ENCODE measurements around the gene DLGAP1. TPM values are rescaled to one million over a fixed set of nuclear protein-coding genes. Genes with fewer than 3 reads are reported as not detected.

The DLGAP1 gene
- total and polyA plus RNA-seq, 2 of the 4 experiments (the other 2 are of a cell fraction): under 0.01 to 0.09 TPM

- Histone ChIP-seq H2BK20ac (ENCODE audit: low read depth, low read length) (peak overlapping the region; percentile 44; the same call in 1 of the 2 replicates), H3K9me1 (ENCODE audit: insufficient read depth, low read length) (peaks cover 8% of the 10 kb centered on the region), H4K20me1 (ENCODE audit: insufficient read depth, low read length) (no peaks in the 10 kb centered on the region), H4K8ac (ENCODE audit: low read depth in 2 of 2, low read length in 2 of 2) (peak overlapping the region in 1 of 2 experiments; percentile 4; a peak in 1 of 4 replicates), H2AK9ac (replicated peaks; ENCODE audit: low read depth, low read length, poor library complexity) (no peak overlapping the region), H2BK5ac (ENCODE audit: low read depth, low read length, poor library complexity, severe bottlenecking) (peak overlapping the region; percentile 25), H3K4me1 (ENCODE audit: control insufficient read depth, insufficient read depth, low read length) (peaks cover 14% of the 10 kb centered on the region), H3K27ac (ENCODE audit: insufficient read depth, low read length) (peak overlapping the region; percentile 86; the same call in 1 of the 2 replicates), H3K14ac (replicated peaks; ENCODE audit: low read depth, low read length) (no peak overlapping the region), H4K5ac (ENCODE audit: low read depth, low read length) (peak overlapping the region; percentile 59), H2BK15ac (ENCODE audit: low read depth, low read length) (no peak overlapping the region; the same call in 2 of the 3 replicates), H2BK120ac (ENCODE audit: low read depth, low read length) (peak overlapping the region; percentile 38), H3K18ac (ENCODE audit: low read depth, low read length) (peak overlapping the region; percentile 59), H3K56ac (ENCODE audit: extremely low read depth, insufficient read depth, low read length) (no peak overlapping the region), H3K4me3 (ENCODE audit: insufficient read depth, low read depth, low read length) (no peak overlapping the region), H3K4me2 (ENCODE audit: low read depth, low read length) (peak overlapping the region; percentile 63), H3K36me3 (ENCODE audit: control insufficient read depth, insufficient read depth, low read length) (no peaks in the 10 kb centered on the region), H2AK5ac (ENCODE audit: low read depth, low read length) (no peak overlapping the region), H3K79me1 (ENCODE audit: low read depth in 1 of 2, low read length in 2 of 2) (no peaks in the 10 kb centered on the region), H3K27me3 (ENCODE audit: control insufficient read depth, insufficient read depth, low read length) (peaks cover 2% of the 10 kb centered on the region; the same call in 1 of the 2 replicates), H4K91ac (ENCODE audit: insufficient read depth, low read depth, low read length) (peak overlapping the region; percentile 27; the same call in 1 of the 2 replicates), H3K9me3 (ENCODE audit: control insufficient read depth, insufficient read depth, low read length) (no peaks in the 10 kb centered on the region), H2AFZ (replicated peaks; ENCODE audit: low read length, poor library complexity) (no peak overlapping the region), H3K4ac (ENCODE audit: low read depth, low read length) (no peak overlapping the region), H3K9ac (ENCODE audit: low read depth, low read length) (no peak overlapping the region; the same call in 1 of the 2 replicates), H3K23ac (ENCODE audit: low read depth, low read length) (no peak overlapping the region; the same call in 1 of the 2 replicates)
- dilution Hi-C loops (cut with HindIII; ENCODE audit: low sequenced_read_pairs, unreplicated experiment) (no loop called here), intact Hi-C loops (cut with micrococcal nuclease) (loop anchor here (2.0 kb wide), 1 partner anchor 350 kb away; no protein-coding TSS in a partner anchor), in situ Hi-C loops (cut with MboI; ENCODE audit: low sequenced_read_pairs) (no loop called here)
- ATAC-seq (ENCODE audit: low read depth) (peak; percentile 86), DNase-seq (peak; percentile 83)
- CTCF ChIA-PET: interaction anchor here (1.0 to 1.7 kb wide), 4 partner anchors 10 to 272 kb away, joined by 4 read pairs; no protein-coding TSS in a partner anchor
- POLR2A ChIA-PET (ENCODE audit: unreplicated experiment): interaction anchor here (0.6 kb wide), 1 partner anchor 48 kb away, joined by 3 read pairs; no protein-coding TSS in a partner anchor
- no CpG with 5 or more reads among the region's 5 CpGs for WGBS, 2 experiments (ENCODE audit: extremely low coverage in 2 of 2, insufficient read length in 1 of 2)
- BruUV-seq (replicated peaks): no TSS peak
- no peak for TF ChIP-seq BHLHE40 (IDR thresholded peaks at IDR 0.05; ENCODE audit: low read depth, low read length)
- TF ChIP-seq FOS (IDR thresholded peaks at IDR 0.05; ENCODE audit: low read depth, low read length): peak; percentile 25; the same call in 1 of the 2 replicates
- no peak for TF ChIP-seq MXI1 (IDR thresholded peaks at IDR 0.05; ENCODE audit: borderline replicate concordance, low read depth, low read length)
- TF ChIP-seq POLR2A (IDR thresholded peaks at IDR 0.05; ENCODE audit: low read depth, low read length): no peak
- TF ChIP-seq CEBPB (IDR thresholded peaks at IDR 0.05; ENCODE audit: low read depth, low read length): no peak
- no peak for TF ChIP-seq CHD1 (IDR thresholded peaks at IDR 0.05; ENCODE audit: low read depth, low read length)
- TF ChIP-seq RAD21 (IDR thresholded peaks at IDR 0.05; ENCODE audit: low read length): no peak
- TF ChIP-seq MAFK (IDR thresholded peaks at IDR 0.05; ENCODE audit: low read depth, low read length): peak; percentile 100
- no peak for TF ChIP-seq RFX5 (IDR thresholded peaks at IDR 0.05; ENCODE audit: low read depth, low read length)
- peak; percentile 78 for TF ChIP-seq NFE2L2 (IDR thresholded peaks at IDR 0.05; ENCODE audit: low read depth, low read length)
- TF ChIP-seq, protein P1, sequence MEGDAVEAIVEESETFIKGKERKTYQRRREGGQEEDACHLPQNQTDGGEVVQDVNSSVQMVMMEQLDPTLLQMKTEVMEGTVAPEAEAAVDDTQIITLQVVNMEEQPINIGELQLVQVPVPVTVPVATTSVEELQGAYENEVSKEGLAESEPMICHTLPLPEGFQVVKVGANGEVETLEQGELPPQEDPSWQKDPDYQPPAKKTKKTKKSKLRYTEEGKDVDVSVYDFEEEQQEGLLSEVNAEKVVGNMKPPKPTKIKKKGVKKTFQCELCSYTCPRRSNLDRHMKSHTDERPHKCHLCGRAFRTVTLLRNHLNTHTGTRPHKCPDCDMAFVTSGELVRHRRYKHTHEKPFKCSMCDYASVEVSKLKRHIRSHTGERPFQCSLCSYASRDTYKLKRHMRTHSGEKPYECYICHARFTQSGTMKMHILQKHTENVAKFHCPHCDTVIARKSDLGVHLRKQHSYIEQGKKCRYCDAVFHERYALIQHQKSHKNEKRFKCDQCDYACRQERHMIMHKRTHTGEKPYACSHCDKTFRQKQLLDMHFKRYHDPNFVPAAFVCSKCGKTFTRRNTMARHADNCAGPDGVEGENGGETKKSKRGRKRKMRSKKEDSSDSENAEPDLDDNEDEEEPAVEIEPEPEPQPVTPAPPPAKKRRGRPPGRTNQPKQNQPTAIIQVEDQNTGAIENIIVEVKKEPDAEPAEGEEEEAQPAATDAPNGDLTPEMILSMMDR (conservative IDR thresholded peaks at IDR 0.05; ENCODE audit: low read depth, low read length): no peak
- no peak for TF ChIP-seq RCOR1 (IDR thresholded peaks at IDR 0.05; ENCODE audit: insufficient replicate concordance, low read length)
- TF ChIP-seq SMC3 (IDR thresholded peaks at IDR 0.05; ENCODE audit: low read depth, low read length): no peak
- no peak for TF ChIP-seq MAZ (IDR thresholded peaks at IDR 0.05; ENCODE audit: borderline replicate concordance, low read depth, low read length)
- TF ChIP-seq, protein P2, sequence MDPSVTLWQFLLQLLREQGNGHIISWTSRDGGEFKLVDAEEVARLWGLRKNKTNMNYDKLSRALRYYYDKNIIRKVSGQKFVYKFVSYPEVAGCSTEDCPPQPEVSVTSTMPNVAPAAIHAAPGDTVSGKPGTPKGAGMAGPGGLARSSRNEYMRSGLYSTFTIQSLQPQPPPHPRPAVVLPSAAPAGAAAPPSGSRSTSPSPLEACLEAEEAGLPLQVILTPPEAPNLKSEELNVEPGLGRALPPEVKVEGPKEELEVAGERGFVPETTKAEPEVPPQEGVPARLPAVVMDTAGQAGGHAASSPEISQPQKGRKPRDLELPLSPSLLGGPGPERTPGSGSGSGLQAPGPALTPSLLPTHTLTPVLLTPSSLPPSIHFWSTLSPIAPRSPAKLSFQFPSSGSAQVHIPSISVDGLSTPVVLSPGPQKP (IDR thresholded peaks at IDR 0.05; ENCODE audit: borderline replicate concordance, low read depth, low read length): no peak
Measured at GRCh38 chr18:3722649-3723433, 732.3 kb downstream of the DLGAP1 start.
